MM.1S (cell line): ENCODE data around the gene TLR4.

Experiments used
- EZH2 ChIP-seq: fragments of 300-600 bp; sonication (generic); optimal IDR thresholded peaks from 2 replicates; pipeline ENCODE3; 2017; ENCODE audit warnings: low read depth, mild to moderate bottlenecking, antibody characterized with exemption, low read length, mixed read lengths
- EZH2phosphoT487 ChIP-seq: fragments of 300-600 bp; sonication (generic); IDR thresholded peaks from 2 replicates; pipeline ENCODE4 v1.6.1; 2018; ENCODE audit warnings: antibody characterized with exemption, low read length
- TF ChIP-seq, protein P1 (sequence below): fragments of 300-600 bp; sonication (generic); IDR thresholded peaks from 2 replicates; pipeline ENCODE4 v1.5.1; 2016; ENCODE audit warnings: antibody characterized with exemption, low read length, mixed read lengths

DNA sequence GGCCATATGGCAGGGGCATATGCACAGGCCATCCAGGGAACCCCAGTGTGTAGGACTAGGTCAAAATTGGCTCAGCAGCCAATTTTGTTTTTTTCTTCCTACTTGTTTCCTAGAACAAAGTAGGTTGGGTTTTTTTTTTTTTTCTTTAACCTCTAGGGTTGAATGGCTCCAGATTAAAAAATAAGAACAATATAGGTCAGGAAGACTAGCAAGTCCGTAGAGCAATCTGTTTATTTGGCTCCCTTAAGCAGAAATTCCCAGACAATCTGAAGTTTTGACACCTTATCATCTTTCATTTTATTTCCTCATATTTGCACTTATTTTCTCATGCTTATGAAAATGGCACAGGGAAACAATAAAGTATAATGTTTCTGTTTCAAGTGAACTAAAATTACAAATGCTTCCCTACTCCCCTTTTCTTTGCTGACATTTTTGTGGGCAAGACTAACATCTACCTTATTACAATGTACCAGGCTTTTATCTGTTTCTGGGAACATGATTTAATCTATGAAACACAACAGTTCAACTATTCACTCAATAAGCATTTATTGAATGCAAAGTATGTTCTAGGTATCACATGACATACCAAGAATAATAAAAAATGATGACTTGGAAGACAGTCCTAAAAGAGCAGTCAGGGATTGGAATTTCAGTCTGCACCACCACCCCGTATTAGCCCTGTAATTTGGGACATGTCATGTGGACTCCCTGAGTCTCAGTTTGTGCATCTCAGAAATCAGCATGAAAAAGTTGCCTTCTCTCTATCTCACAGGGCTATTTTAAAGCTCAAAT lies 30.5 kb downstream of the TLR4 start:
- TF ChIP-seq EZH2 (no peak), EZH2phosphoT487 (no peak)
- TF ChIP-seq, protein P1, sequence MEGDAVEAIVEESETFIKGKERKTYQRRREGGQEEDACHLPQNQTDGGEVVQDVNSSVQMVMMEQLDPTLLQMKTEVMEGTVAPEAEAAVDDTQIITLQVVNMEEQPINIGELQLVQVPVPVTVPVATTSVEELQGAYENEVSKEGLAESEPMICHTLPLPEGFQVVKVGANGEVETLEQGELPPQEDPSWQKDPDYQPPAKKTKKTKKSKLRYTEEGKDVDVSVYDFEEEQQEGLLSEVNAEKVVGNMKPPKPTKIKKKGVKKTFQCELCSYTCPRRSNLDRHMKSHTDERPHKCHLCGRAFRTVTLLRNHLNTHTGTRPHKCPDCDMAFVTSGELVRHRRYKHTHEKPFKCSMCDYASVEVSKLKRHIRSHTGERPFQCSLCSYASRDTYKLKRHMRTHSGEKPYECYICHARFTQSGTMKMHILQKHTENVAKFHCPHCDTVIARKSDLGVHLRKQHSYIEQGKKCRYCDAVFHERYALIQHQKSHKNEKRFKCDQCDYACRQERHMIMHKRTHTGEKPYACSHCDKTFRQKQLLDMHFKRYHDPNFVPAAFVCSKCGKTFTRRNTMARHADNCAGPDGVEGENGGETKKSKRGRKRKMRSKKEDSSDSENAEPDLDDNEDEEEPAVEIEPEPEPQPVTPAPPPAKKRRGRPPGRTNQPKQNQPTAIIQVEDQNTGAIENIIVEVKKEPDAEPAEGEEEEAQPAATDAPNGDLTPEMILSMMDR = no peak
